WTC11 (cell line): ENCODE results near the gene PPM1M.

Source experiments
- ARID4B ChIP-seq: sonication (generic); formaldehyde crosslinking; IDR thresholded peaks from 2 replicates; pipeline ENCODE4 v1.8.0; 2023; ENCODE audit warnings: missing genetic modification reagents, mild to moderate bottlenecking, borderline replicate concordance
- CTCF ChIP-seq: fragments of 200-600 bp; IDR thresholded peaks from 2 replicates; pipeline ENCODE4 v1.8.0; 2022; ENCODE audit warnings: antibody characterized with exemption
- GRHL2 ChIP-seq: fragments of 250-450 bp; sonication (Bioruptor Pico); IDR thresholded peaks from 2 replicates; pipeline ENCODE4 v1.8.0; 2022; ENCODE audit warnings: mild to moderate bottlenecking, moderate library complexity; ENCODE audit not compliant: insufficient replicate concordance, severe bottlenecking
- IRF1 ChIP-seq: sonication (generic); formaldehyde crosslinking; IDR thresholded peaks from 2 replicates; pipeline ENCODE4 v1.8.0; 2023; ENCODE audit warnings: missing genetic modification reagents
- MAX ChIP-seq: sonication (generic); formaldehyde crosslinking; IDR thresholded peaks from 2 replicates; pipeline ENCODE4 v1.8.0; 2022; ENCODE audit warnings: mild to moderate bottlenecking, missing genetic modification reagents
- OVOL2 ChIP-seq: fragments of 250-450 bp; sonication (Bioruptor Pico); IDR thresholded peaks from 2 replicates; pipeline ENCODE4 v1.9.0; 2021; ENCODE audit warnings: mild to moderate bottlenecking, borderline replicate concordance
- SMAD3 ChIP-seq: sonication (generic); formaldehyde crosslinking; IDR thresholded peaks from 2 replicates; pipeline ENCODE4 v1.8.0; 2022; ENCODE audit warnings: missing genetic modification reagents, mild to moderate bottlenecking, borderline replicate concordance

- TF ChIP-seq CTCF (no peak), GRHL2 (CRISPR knock-in tag) (no peak), OVOL2 (no peak), SMAD3 (CRISPR knock-in tag) (no peak), ARID4B (no peak), IRF1 (no peak), MAX (CRISPR knock-in tag) (no peak)
Observed at GRCh38 chr3:52225452-52226228, 19.9 kb upstream of the PPM1M start, which contains the start of gene TLR9.
